IMR-90 (cell line): Measurements from ENCODE around the gene PSMB3. TPM values are rescaled to one million over a fixed set of nuclear protein-coding genes. Genes with fewer than 3 reads are reported as not detected.

Experiments used
- ATAC-seq: fragments of 200-7000 bp; cut with Tn5 transposase; 2 replicates; pipeline ENCODE4 v1.9.1; 2020; ENCODE audit warnings: low read depth, mild to moderate bottlenecking, moderate library complexity
- BruUV-seq: library from RNA; stranded (reverse); fragments of 400-500 nt; replicated peaks from 2 replicates; lab custom pipeline; 2021; lab: Mats Ljungman, UMichigan
- CTCF ChIA-PET: fragments of 300-600 bp; formaldehyde crosslinking; extraction: SDS; loops from one replicate; lab custom pipeline; 2021; ENCODE audit warnings: antibody characterized with exemption; lab: Yijun Ruan, JAX
- POLR2A ChIA-PET: fragments of 300-600 bp; sonication (Branson Sonifier 250); formaldehyde crosslinking; loops from one replicate; lab custom pipeline; 2022; ENCODE audit warnings: antibody characterized with exemption; ENCODE audit not compliant: unreplicated experiment; lab: Charles Lee
- DNase-seq: peaks from one replicate; pipeline ENCODE4 v3.0.0; 2013
- H2AFZ ChIP-seq: replicated peaks from 2 replicates; pipeline ENCODE3; 2013; ENCODE audit warnings: low read length, mild to moderate bottlenecking; ENCODE audit not compliant: poor library complexity
- H2AK5ac ChIP-seq: 2 replicates; pipeline ENCODE4 v1.6.1; 2013; ENCODE audit warnings: low read depth, low read length, inconsistent platforms
- H2AK9ac ChIP-seq: replicated peaks from 2 replicates; pipeline ENCODE3; 2013; ENCODE audit warnings: mild to moderate bottlenecking, low read depth, low read length, moderate library complexity; ENCODE audit not compliant: poor library complexity
- H2BK120ac ChIP-seq: 2 replicates; pipeline ENCODE4 v1.6.1; 2013; ENCODE audit warnings: low read depth, low read length, inconsistent platforms
- H2BK15ac ChIP-seq: 3 replicates; pipeline ENCODE4 v1.6.1; 2013; ENCODE audit warnings: low read depth, low read length, inconsistent platforms
- H2BK20ac ChIP-seq: 2 replicates; pipeline ENCODE4 v1.6.1; 2013; ENCODE audit warnings: low read depth, mild to moderate bottlenecking, inconsistent platforms, low read length, moderate library complexity
- H2BK5ac ChIP-seq: 2 replicates; pipeline ENCODE4 v1.6.1; 2013; ENCODE audit warnings: mild to moderate bottlenecking, low read depth, low read length, inconsistent platforms; ENCODE audit not compliant: poor library complexity, severe bottlenecking
- H3K14ac ChIP-seq: replicated peaks from 2 replicates; pipeline ENCODE4 v1.6.1; 2013; ENCODE audit warnings: low read depth, low read length, inconsistent platforms
- H3K18ac ChIP-seq: 2 replicates; pipeline ENCODE4 v1.6.1; 2013; ENCODE audit warnings: low read depth, low read length, control low read depth
- H3K23ac ChIP-seq: 2 replicates; pipeline ENCODE4 v1.6.1; 2013; ENCODE audit warnings: low read depth, low read length, inconsistent platforms
- H3K27ac ChIP-seq: 2 replicates; pipeline ENCODE4 v1.5.1; 2013; ENCODE audit warnings: mild to moderate bottlenecking, control low read depth, low read length; ENCODE audit not compliant: insufficient read depth
- H3K27me3 ChIP-seq: 2 replicates; pipeline ENCODE4 v1.6.1; 2013; ENCODE audit warnings: low read length; ENCODE audit not compliant: control insufficient read depth, insufficient read depth
- H3K36me3 ChIP-seq: 2 replicates; pipeline ENCODE4 v1.6.1; 2013; ENCODE audit warnings: low read length, mixed read lengths; ENCODE audit not compliant: control insufficient read depth, insufficient read depth
- H3K4ac ChIP-seq: 2 replicates; pipeline ENCODE4 v1.6.1; 2013; ENCODE audit warnings: low read depth, low read length, inconsistent platforms
- H3K4me1 ChIP-seq: 2 replicates; pipeline ENCODE4 v1.6.1; 2013; ENCODE audit warnings: low read length, mixed read lengths; ENCODE audit not compliant: control insufficient read depth, insufficient read depth
- H3K4me2 ChIP-seq: 2 replicates; pipeline ENCODE4 v1.6.1; 2013; ENCODE audit warnings: low read depth, mild to moderate bottlenecking, control low read depth, low read length, moderate library complexity
- H3K4me3 ChIP-seq: 2 replicates; pipeline ENCODE4 v1.5.1; 2013; ENCODE audit warnings: low read depth, mild to moderate bottlenecking, control low read depth, low read length, moderate library complexity; ENCODE audit not compliant: insufficient read depth
- H3K56ac ChIP-seq: 2 replicates; pipeline ENCODE4 v1.6.1; 2013; ENCODE audit warnings: low read length, inconsistent platforms; ENCODE audit not compliant: insufficient read depth; ENCODE audit errors: extremely low read depth
- H3K79me1 ChIP-seq, 2 experiments: 2 replicates each; pipeline ENCODE4 v1.6.1; 2013; ENCODE audit warnings: low read length in 2 of 2, inconsistent platforms in 1 of 2, low read depth in 1 of 2
- H3K9ac ChIP-seq: 2 replicates; pipeline ENCODE4 v1.6.1; 2013; ENCODE audit warnings: low read depth, low read length, control low read depth
- H3K9me1 ChIP-seq: 2 replicates; pipeline ENCODE4 v1.6.1; 2013; ENCODE audit warnings: low read length, inconsistent platforms; ENCODE audit not compliant: insufficient read depth
- H3K9me3 ChIP-seq: 2 replicates; pipeline ENCODE4 v1.6.1; 2013; ENCODE audit warnings: low read length; ENCODE audit not compliant: control insufficient read depth, insufficient read depth
- H4K20me1 ChIP-seq: 2 replicates; pipeline ENCODE4 v1.6.1; 2013; ENCODE audit warnings: low read length, inconsistent platforms; ENCODE audit not compliant: insufficient read depth
- H4K5ac ChIP-seq: 2 replicates; pipeline ENCODE4 v1.6.1; 2013; ENCODE audit warnings: mild to moderate bottlenecking, low read depth, low read length, control low read depth
- H4K8ac ChIP-seq, 2 experiments: 2 replicates each; pipeline ENCODE4 v1.6.1; 2013; ENCODE audit warnings: low read depth in 2 of 2, low read length in 2 of 2, control low read depth in 1 of 2, inconsistent platforms in 1 of 2
- H4K91ac ChIP-seq: 2 replicates; pipeline ENCODE4 v1.6.1; 2013; ENCODE audit warnings: low read depth, low read length, inconsistent platforms; ENCODE audit not compliant: insufficient read depth
- CEBPB ChIP-seq: IDR thresholded peaks from 2 replicates; pipeline ENCODE4 v1.6.1; 2012; ENCODE audit warnings: low read depth, low read length, improper control_type of control experiment
- CHD1 ChIP-seq: IDR thresholded peaks from 2 replicates; pipeline ENCODE4 v1.6.1; 2012; ENCODE audit warnings: low read depth, low read length, improper control_type of control experiment
- CTCF ChIP-seq: conservative IDR thresholded peaks from 2 replicates; pipeline ENCODE4 v1.5.1; 2012; ENCODE audit warnings: mild to moderate bottlenecking, low read depth, low read length, improper control_type of control experiment
- ELK1 ChIP-seq: fragments of 150-350 bp; IDR thresholded peaks from 2 replicates; pipeline ENCODE4 v1.6.1; 2016; ENCODE audit warnings: low read depth, mild to moderate bottlenecking, low read length, moderate library complexity, borderline replicate concordance
- FOS ChIP-seq: fragments of 150-350 bp; IDR thresholded peaks from 2 replicates; pipeline ENCODE4 v1.6.1; 2016; ENCODE audit warnings: low read depth, low read length
- MAFK ChIP-seq: IDR thresholded peaks from 2 replicates; pipeline ENCODE4 v1.6.1; 2012; ENCODE audit warnings: low read depth, low read length, improper control_type of control experiment
- MAZ ChIP-seq: IDR thresholded peaks from 2 replicates; pipeline ENCODE4 v1.6.1; 2012; ENCODE audit warnings: low read depth, mild to moderate bottlenecking, low read length, improper control_type of control experiment, moderate library complexity, borderline replicate concordance
- MXI1 ChIP-seq: IDR thresholded peaks from 2 replicates; pipeline ENCODE4 v1.6.1; 2012; ENCODE audit warnings: low read depth, mild to moderate bottlenecking, low read length, moderate library complexity, borderline replicate concordance
- NFE2L2 ChIP-seq: fragments of 150-350 bp; IDR thresholded peaks from 2 replicates; pipeline ENCODE4 v1.6.1; 2016; ENCODE audit warnings: low read depth, mild to moderate bottlenecking, low read length
- RAD21 ChIP-seq: IDR thresholded peaks from 2 replicates; pipeline ENCODE4 v1.6.1; 2012; ENCODE audit warnings: low read length, improper control_type of control experiment
- RCOR1 ChIP-seq: IDR thresholded peaks from 2 replicates; pipeline ENCODE4 v1.6.1; 2012; ENCODE audit warnings: mild to moderate bottlenecking, low read length, improper control_type of control experiment; ENCODE audit not compliant: insufficient replicate concordance
- RFX5 ChIP-seq: IDR thresholded peaks from 2 replicates; pipeline ENCODE4 v1.8.0; 2012; ENCODE audit warnings: low read depth, mild to moderate bottlenecking, low read length, moderate library complexity
- SMC3 ChIP-seq: fragments of 150-350 bp; IDR thresholded peaks from 2 replicates; pipeline ENCODE4 v1.6.1; 2016; ENCODE audit warnings: low read depth, mild to moderate bottlenecking, antibody characterized with exemption, low read length, moderate library complexity
- WGBS, 2 experiments: methylation state at CpG; one replicate each; pipeline versions ENCODE4 v1.1.5 to v1.1.7; 2013; ENCODE audit warnings: missing lambda C conversion rate in 2 of 2; ENCODE audit not compliant: insufficient read length in 1 of 2; ENCODE audit errors: extremely low coverage in 2 of 2; 5-methylcytosine and 5-hydroxymethylcytosine counted together
- dilution Hi-C: fragments of 300-500 bp; cut with HindIII; formaldehyde crosslinking; loops from one replicate; pipeline ENCODE4 v1.14.3; 2018; ENCODE audit warnings: low sequenced_read_pairs; ENCODE audit not compliant: unreplicated experiment
- in situ Hi-C: fragments of 300-500 bp; cut with MboI; formaldehyde crosslinking; loops from 3 replicates; pipeline ENCODE4 v1.14.3; 2019; ENCODE audit warnings: low sequenced_read_pairs, inconsistent platforms, mixed read lengths
- intact Hi-C: fragments of 100-400 bp; cut with micrococcal nuclease; formaldehyde crosslinking; loops from 2 replicates; pipeline ENCODE4 v1.10.0; 2022
- polyA plus RNA-seq, 3 experiments: library from polyadenylated mRNA; depleted of rRNA; stranded (reverse); fragments of >200 nt; gene quantifications; 2 replicates each; pipeline ENCODE4 v1.2.3, GENCODE V29; 2012; ENCODE audit warnings: low replicate concordance in 1 of 3
- total RNA-seq: library from RNA; depleted of rRNA; stranded (reverse); fragments of >200 nt; gene quantifications from 2 replicates; pipeline ENCODE4 v1.2.3, GENCODE V29; 2012

Gene PSMB3
- total and polyA plus RNA-seq, 2 of the 4 experiments (the other 2 are of a cell fraction): 480 to 828 TPM

DNA sequence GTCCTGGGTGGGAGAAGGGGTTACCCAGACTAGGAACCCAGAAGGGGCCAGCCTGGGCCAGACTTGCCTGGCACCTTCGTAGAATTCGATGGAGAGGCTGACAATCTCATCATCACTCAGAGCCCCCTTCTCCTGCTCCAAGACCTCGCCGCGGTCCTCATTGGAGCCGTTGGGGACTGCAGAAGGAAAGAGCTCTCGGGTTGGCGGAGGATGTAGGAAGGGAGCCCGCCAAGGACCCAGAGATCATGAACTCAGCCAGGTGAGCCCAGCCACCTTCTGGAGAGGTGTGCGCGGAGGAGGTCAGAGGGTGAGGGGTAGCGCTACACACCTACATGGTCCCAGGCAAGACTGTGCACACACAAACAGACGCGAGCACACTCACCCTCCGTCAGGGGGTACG is 13.9 kb upstream of the PSMB3 start:
- Histone ChIP-seq H3K9me3 (no peaks in the 10 kb centered on the region), H2BK120ac (no peak overlapping the region), H4K8ac (no peak overlapping the region), H2AK9ac (no peak overlapping the region), H4K20me1 (peaks cover 71% of the 10 kb centered on the region), H3K4me3 (no peak overlapping the region), H3K79me1 (peaks cover 15 to 74% of the 10 kb centered on the region in 2 experiments), H2BK20ac (no peak overlapping the region), H3K14ac (no peak overlapping the region), H4K91ac (no peak overlapping the region), H3K27me3 (no peaks in the 10 kb centered on the region), H3K18ac (no peak overlapping the region), H3K23ac (no peak overlapping the region), H3K4me2 (no peak overlapping the region), H2BK15ac (no peak overlapping the region), H2AK5ac (no peak overlapping the region), H4K5ac (no peak overlapping the region), H3K4ac (no peak overlapping the region), H3K56ac (no peak overlapping the region), H3K36me3 (peaks cover 47% of the 10 kb centered on the region), H2BK5ac (no peak overlapping the region), H3K9ac (no peak overlapping the region), H3K4me1 (peaks cover 14% of the 10 kb centered on the region), H2AFZ (no peak overlapping the region), H3K27ac (no peak overlapping the region), H3K9me1 (peaks cover 6% of the 10 kb centered on the region)
- ChIA-PET POLR2A (no interaction called here), CTCF (no interaction called here)
- no TSS peak for BruUV-seq
- WGBS, 2 experiments: no CpG with 5 or more reads among the region's 16 CpGs
- DNase-seq: no peak
- TF ChIP-seq MXI1 (no peak), SMC3 (no peak), CEBPB (no peak), MAFK (no peak), RCOR1 (no peak), MAZ (no peak), RAD21 (no peak), NFE2L2 (no peak), FOS (no peak), CHD1 (no peak), ELK1 (no peak), RFX5 (no peak), CTCF (no peak)
- ATAC-seq: no peak
- dilution Hi-C loops: no loop called here
- in situ Hi-C loops: no loop called here
- intact Hi-C loops: no loop called here
